H9 (cell line): ENCODE data around the gene CBFA2T2. TPM values are rescaled to one million over a fixed set of nuclear protein-coding genes. Genes with fewer than 3 reads are reported as not detected.

ENCODE experiments used
- DNase-seq: peaks from one replicate; pipeline ENCODE4 v3.0.0-alpha.2; 2017
- H2AFZ ChIP-seq: one replicate; pipeline ENCODE4 v1.6.1; 2013; ENCODE audit warnings: mild to moderate bottlenecking, low read length, control low read depth, moderate library complexity
- H2AK5ac ChIP-seq: 2 replicates; pipeline ENCODE4 v1.6.1; 2013; ENCODE audit warnings: low read length, control low read depth, mixed read lengths; ENCODE audit not compliant: insufficient read length
- H2BK120ac ChIP-seq: one replicate; pipeline ENCODE4 v1.6.1; 2013; ENCODE audit warnings: low read depth, mild to moderate bottlenecking, low read length, control low read depth, inconsistent platforms; ENCODE audit not compliant: poor library complexity, severe bottlenecking
- H2BK12ac ChIP-seq: 2 replicates; pipeline ENCODE4 v1.6.1; 2013; ENCODE audit warnings: low read length, control low read depth, mixed read lengths, low read depth; ENCODE audit not compliant: insufficient read length
- H2BK15ac ChIP-seq: 2 replicates; pipeline ENCODE4 v1.6.1; 2013; ENCODE audit warnings: low read depth, low read length, control low read depth
- H2BK20ac ChIP-seq: one replicate; pipeline ENCODE4 v1.6.1; 2013; ENCODE audit warnings: low read depth, mild to moderate bottlenecking, low read length, control low read depth, inconsistent platforms; ENCODE audit not compliant: poor library complexity, severe bottlenecking
- H2BK5ac ChIP-seq: 2 replicates; pipeline ENCODE4 v1.6.1; 2013; ENCODE audit warnings: low read length, control low read depth, mixed read lengths; ENCODE audit not compliant: insufficient read length
- H3K14ac ChIP-seq: 2 replicates; pipeline ENCODE4 v1.6.1; 2013; ENCODE audit warnings: low read length, control low read depth; ENCODE audit not compliant: insufficient read depth
- H3K18ac ChIP-seq: 2 replicates; pipeline ENCODE4 v1.6.1; 2013; ENCODE audit warnings: low read depth, mild to moderate bottlenecking, mixed read lengths, low read length, control low read depth; ENCODE audit not compliant: insufficient read length
- H3K23ac ChIP-seq: 2 replicates; pipeline ENCODE4 v1.6.1; 2013; ENCODE audit warnings: low read length, control low read depth, mixed read lengths, low read depth; ENCODE audit not compliant: insufficient read length
- H3K23me2 ChIP-seq: 2 replicates; pipeline ENCODE4 v1.6.1; 2013; ENCODE audit warnings: low read depth, mild to moderate bottlenecking, mixed read lengths, low read length, control low read depth; ENCODE audit not compliant: insufficient read length, poor library complexity, severe bottlenecking
- H3K27ac ChIP-seq: 2 replicates; pipeline ENCODE4 v1.5.1; 2013; ENCODE audit warnings: low read length, control low read depth, mixed read lengths, low read depth; ENCODE audit not compliant: insufficient read length
- H3K27me3 ChIP-seq: 2 replicates; pipeline ENCODE4 v1.6.1; 2013; ENCODE audit warnings: low read length, control low read depth, inconsistent platforms; ENCODE audit not compliant: insufficient read depth
- H3K4ac ChIP-seq: 2 replicates; pipeline ENCODE4 v1.6.1; 2013; ENCODE audit warnings: low read depth, mild to moderate bottlenecking, control low read depth, inconsistent platforms, low read length, moderate library complexity
- H3K4me1 ChIP-seq: 2 replicates; pipeline ENCODE4 v1.6.1; 2013; ENCODE audit warnings: low read length, control low read depth, inconsistent platforms; ENCODE audit not compliant: insufficient read depth
- H3K4me2 ChIP-seq: 2 replicates; pipeline ENCODE4 v1.6.1; 2013; ENCODE audit warnings: low read length, control low read depth, mixed read lengths; ENCODE audit not compliant: insufficient read length, insufficient read depth
- H3K56ac ChIP-seq: 2 replicates; pipeline ENCODE4 v1.6.1; 2013; ENCODE audit warnings: low read depth, mild to moderate bottlenecking, mixed read lengths, low read length, control low read depth; ENCODE audit not compliant: insufficient read length
- H3K79me1 ChIP-seq: 2 replicates; pipeline ENCODE4 v1.6.1; 2013; ENCODE audit warnings: low read depth, mild to moderate bottlenecking, moderate library complexity, low read length, control low read depth, inconsistent platforms; ENCODE audit not compliant: insufficient read depth, poor library complexity, severe bottlenecking
- H3K79me2 ChIP-seq: 2 replicates; pipeline ENCODE4 v1.6.1; 2013; ENCODE audit warnings: low read length, control low read depth, inconsistent platforms; ENCODE audit not compliant: insufficient read depth
- H3K9ac ChIP-seq: 2 replicates; pipeline ENCODE4 v1.6.1; 2013; ENCODE audit warnings: low read length, control low read depth, mixed read lengths; ENCODE audit not compliant: insufficient read length; ENCODE audit errors: extremely low read depth
- H3K9me3 ChIP-seq: one replicate; pipeline ENCODE4 v1.6.1; 2013; ENCODE audit warnings: low read depth, low read length, inconsistent platforms; ENCODE audit not compliant: control insufficient read depth
- H3T11ph ChIP-seq: one replicate; pipeline ENCODE4 v1.6.1; 2013; ENCODE audit warnings: mild to moderate bottlenecking, low read length, control low read depth, inconsistent platforms
- H4K20me1 ChIP-seq: one replicate; pipeline ENCODE4 v1.6.1; 2013; ENCODE audit not compliant: control insufficient read depth, insufficient read length, insufficient read depth
- H4K5ac ChIP-seq: 2 replicates; pipeline ENCODE4 v1.6.1; 2013; ENCODE audit warnings: low read depth, mild to moderate bottlenecking, mixed read lengths, low read length, control low read depth; ENCODE audit not compliant: insufficient read length
- H4K8ac ChIP-seq: replicated peaks from 2 replicates; pipeline ENCODE4 v1.6.1; 2013; ENCODE audit warnings: low read length, control low read depth, mixed read lengths, low read depth; ENCODE audit not compliant: insufficient read length
- H4K91ac ChIP-seq: 2 replicates; pipeline ENCODE4 v1.6.1; 2013; ENCODE audit warnings: low read depth, mild to moderate bottlenecking, moderate library complexity, mixed read lengths, low read length, control low read depth; ENCODE audit not compliant: insufficient read length
- H3K27ac Mint-ChIP-seq, 3 experiments: 2 replicates in 2 of 3; 3 replicates in 1 of 3; pipeline ENCODE4 v1.8.0; 2020 to 2021; ENCODE audit warnings: mixed read lengths in 3 of 3, mild to moderate bottlenecking in 1 of 3, moderate library complexity in 1 of 3
- H3K27me3 Mint-ChIP-seq: 2 replicates; pipeline ENCODE4 v1.8.0; 2021; ENCODE audit warnings: low read depth, mild to moderate bottlenecking, moderate library complexity, mixed read lengths
- H3K36me3 Mint-ChIP-seq, 3 experiments: 2 replicates in 2 of 3; 3 replicates in 1 of 3; pipeline ENCODE4 v1.8.0; 2020 to 2021; ENCODE audit warnings: low read depth in 3 of 3, mixed read lengths in 3 of 3; ENCODE audit not compliant: insufficient read depth in 1 of 3
- H3K4me1 Mint-ChIP-seq, 2 experiments: 2 replicates each; pipeline ENCODE4 v1.8.0; 2020; ENCODE audit warnings: mixed read lengths in 2 of 2
- H3K4me3 Mint-ChIP-seq, 2 experiments: 2 replicates in 1 of 2; 3 replicates in 1 of 2; pipeline ENCODE4 v1.8.0; 2020 to 2021; ENCODE audit warnings: mild to moderate bottlenecking in 2 of 2, mixed read lengths in 2 of 2, moderate library complexity in 1 of 2
- H3K9me3 Mint-ChIP-seq, 2 experiments: 2 replicates in 1 of 2; 3 replicates in 1 of 2; pipeline ENCODE4 v1.8.0; 2020; ENCODE audit warnings: mild to moderate bottlenecking in 2 of 2, mixed read lengths in 2 of 2, moderate library complexity in 1 of 2
- CTCF ChIP-seq: fragments of 200-600 bp; sonication (generic); conservative IDR thresholded peaks from 3 replicates; pipeline ENCODE4 v1.8.0; 2021; ENCODE audit warnings: antibody characterized with exemption, mild to moderate bottlenecking
- WGBS: extraction: QIAGEN DNeasy Blood & Tissue Kit; methylation state at CpG from one replicate; pipeline ENCODE4 v1.1.7; 2013; ENCODE audit warnings: missing lambda C conversion rate, low lambda C conversion rate, mixed read lengths; ENCODE audit not compliant: insufficient read length; ENCODE audit errors: extremely low coverage; 5-methylcytosine and 5-hydroxymethylcytosine counted together
- total RNA-seq: library from RNA; stranded (reverse); gene quantifications from 2 replicates; pipeline ENCODE4 v1.2.1, GENCODE V29; 2021

Gene CBFA2T2
- total RNA-seq, 1 experiment from 2014 or later = 11.2 TPM

- H3K36me3 Mint-ChIP-seq = no peaks in the 10 kb centered on the region; a peak in 1 of 7 replicates
- Histone ChIP-seq H4K91ac (no peak overlapping the region), H2BK20ac (no peak overlapping the region), H3K79me2 (no peaks in the 10 kb centered on the region), H4K8ac (no peak overlapping the region), H3K4ac (no peak overlapping the region), H2BK12ac (no peak overlapping the region), H3K27me3 (no peaks in the 10 kb centered on the region), H3K4me1 (no peaks in the 10 kb centered on the region; the same call in 1 of the 2 replicates), H2AK5ac (no peak overlapping the region), H3K9me3 (no peaks in the 10 kb centered on the region), H3K23ac (no peak overlapping the region), H3K23me2 (no peaks in the 10 kb centered on the region), H3K9ac (no peak overlapping the region), H2BK15ac (no peak overlapping the region), H3K14ac (no peak overlapping the region), H2BK120ac (no peak overlapping the region), H3K79me1 (no peaks in the 10 kb centered on the region), H4K20me1 (no peaks in the 10 kb centered on the region), H3T11ph (no peak overlapping the region), H2BK5ac (no peak overlapping the region), H3K27ac (no peak overlapping the region), H3K18ac (no peak overlapping the region), H4K5ac (no peak overlapping the region), H2AFZ (no peak overlapping the region), H3K4me2 (no peak overlapping the region), H3K56ac (no peak overlapping the region)
- DNase-seq = no peak
- no peak overlapping the region for H3K27ac Mint-ChIP-seq
- H3K4me1 Mint-ChIP-seq = peaks cover 37 to 38% of the 10 kb centered on the region in 2 experiments
- H3K27me3 Mint-ChIP-seq = peaks cover 2% of the 10 kb centered on the region; the same call in 1 of the 2 replicates
- TF ChIP-seq CTCF = no peak
- no peaks in the 10 kb centered on the region for H3K9me3 Mint-ChIP-seq
- H3K4me3 Mint-ChIP-seq = no peak overlapping the region
- no CpG with 5 or more reads among the region's 7 CpGs for WGBS
Observed at GRCh38 chr20:33472868-33473435, 16.9 kb upstream of the CBFA2T2 start.
